Testis (tissue), 2 donors: Measurements from ENCODE around the gene ANKRD27.

Source experiments
- POLR2A ChIP-seq: fragments of 450-650 bp; IDR thresholded peaks from one replicate; pipeline ENCODE4 v1.6.1; 2017; ENCODE audit warnings: antibody characterized with exemption, mild to moderate bottlenecking, moderate library complexity
- TF ChIP-seq, protein P1 (sequence below), 3 experiments: fragments of 450-650 bp in 2 of 3; fragments of 200-600 bp in 1 of 3; sonication (generic) in 1 of 3; IDR thresholded peaks; one replicate each; pipeline ENCODE4 v1.5.1; 2016 to 2019; ENCODE audit warnings: antibody characterized with exemption in 3 of 3, mild to moderate bottlenecking in 2 of 3, moderate library complexity in 1 of 3

DNA sequence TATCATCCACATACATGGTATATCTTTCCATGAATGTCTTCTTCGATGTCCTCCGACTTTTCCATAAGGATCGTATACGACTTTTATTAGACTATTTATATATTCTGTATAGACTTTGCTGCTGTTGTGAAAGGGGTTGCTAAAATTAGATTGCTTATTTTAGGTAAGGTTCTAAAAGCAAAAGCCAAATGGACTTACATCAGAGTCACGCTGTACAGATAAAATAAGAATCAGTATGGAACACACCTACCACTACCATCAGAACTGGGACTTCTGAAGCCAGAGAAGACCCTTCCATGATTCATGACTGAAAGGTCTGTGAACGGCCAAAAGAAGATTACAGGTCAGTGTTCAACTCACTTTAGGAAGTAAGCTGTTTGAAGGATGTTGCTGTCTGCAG lies 8.9 kb downstream of the ANKRD27 start:
- TF ChIP-seq, protein P1, sequence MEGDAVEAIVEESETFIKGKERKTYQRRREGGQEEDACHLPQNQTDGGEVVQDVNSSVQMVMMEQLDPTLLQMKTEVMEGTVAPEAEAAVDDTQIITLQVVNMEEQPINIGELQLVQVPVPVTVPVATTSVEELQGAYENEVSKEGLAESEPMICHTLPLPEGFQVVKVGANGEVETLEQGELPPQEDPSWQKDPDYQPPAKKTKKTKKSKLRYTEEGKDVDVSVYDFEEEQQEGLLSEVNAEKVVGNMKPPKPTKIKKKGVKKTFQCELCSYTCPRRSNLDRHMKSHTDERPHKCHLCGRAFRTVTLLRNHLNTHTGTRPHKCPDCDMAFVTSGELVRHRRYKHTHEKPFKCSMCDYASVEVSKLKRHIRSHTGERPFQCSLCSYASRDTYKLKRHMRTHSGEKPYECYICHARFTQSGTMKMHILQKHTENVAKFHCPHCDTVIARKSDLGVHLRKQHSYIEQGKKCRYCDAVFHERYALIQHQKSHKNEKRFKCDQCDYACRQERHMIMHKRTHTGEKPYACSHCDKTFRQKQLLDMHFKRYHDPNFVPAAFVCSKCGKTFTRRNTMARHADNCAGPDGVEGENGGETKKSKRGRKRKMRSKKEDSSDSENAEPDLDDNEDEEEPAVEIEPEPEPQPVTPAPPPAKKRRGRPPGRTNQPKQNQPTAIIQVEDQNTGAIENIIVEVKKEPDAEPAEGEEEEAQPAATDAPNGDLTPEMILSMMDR (IDR thresholded peaks at IDR 0.05), result no peak
- TF ChIP-seq POLR2A, result no peak
